Iris pigment epithelial cell (primary cell): ENCODE data around the gene ZNF521.

ENCODE experiments used
- DNase-seq: peaks from one replicate; pipeline ENCODE4 v3.0.0-alpha.2; 2011; ENCODE audit warnings: low read depth

Gene ZNF521

DNA sequence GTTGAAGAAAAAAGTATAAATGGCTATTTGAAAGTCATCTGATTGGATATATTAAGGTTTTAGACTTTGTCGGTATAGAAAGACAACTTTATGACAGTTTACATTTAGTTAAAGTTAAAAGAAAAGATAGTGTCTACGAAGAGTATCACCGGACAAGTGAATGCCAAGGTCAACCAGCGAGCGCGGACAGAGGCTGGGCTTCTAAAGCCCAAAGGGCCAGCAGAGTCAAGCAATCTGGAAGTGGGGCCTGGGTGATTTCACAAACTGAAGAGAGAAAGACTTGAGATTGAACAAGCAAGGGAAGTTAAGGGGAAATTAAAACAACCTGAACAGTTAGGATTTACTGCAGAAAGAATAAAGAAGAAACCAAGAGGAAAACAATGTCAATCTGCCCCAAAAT is 16.3 kb downstream of the ZNF521 start:
- no peak for DNase-seq

DNA sequence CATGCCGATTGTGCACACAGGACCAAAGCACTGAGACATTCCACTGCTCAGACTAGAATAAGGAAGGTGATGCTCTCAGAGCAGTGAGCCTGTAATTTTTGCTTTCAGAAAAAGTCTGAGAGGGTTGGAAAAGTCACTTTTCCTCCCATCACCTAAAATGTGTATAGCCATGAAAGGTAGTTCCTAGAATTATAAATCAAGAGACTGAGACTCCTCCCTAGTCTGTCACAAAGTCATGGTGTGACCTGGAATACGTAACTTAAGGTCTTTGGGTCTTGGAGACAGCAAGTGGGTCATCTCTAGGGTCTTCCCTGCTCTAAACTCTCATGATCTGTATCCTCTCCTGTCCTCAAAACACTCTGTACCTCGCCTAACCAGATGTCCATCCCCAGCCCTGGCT is 16.9 kb downstream of the ZNF521 start:
- DNase-seq: no peak

DNA sequence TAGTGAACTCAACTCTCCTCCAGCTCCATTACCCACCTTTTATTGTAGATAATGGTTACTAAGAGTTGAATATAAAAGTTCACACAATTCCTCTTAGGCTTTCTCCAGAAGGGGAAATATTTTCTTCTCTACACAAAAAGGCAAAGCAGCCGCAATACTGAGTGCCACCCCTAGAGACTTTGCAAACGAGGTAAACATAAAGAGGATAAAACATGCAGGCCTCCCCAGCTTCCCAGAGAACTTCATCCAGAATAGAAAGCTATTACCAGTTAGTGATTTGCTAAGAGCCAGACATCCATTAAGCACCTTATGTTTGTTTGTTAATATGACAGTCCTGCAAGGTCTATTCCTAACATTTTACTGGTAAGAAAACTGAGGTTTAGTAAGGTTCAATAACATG is 17.4 kb downstream of the ZNF521 start:
- no peak for DNase-seq

DNA sequence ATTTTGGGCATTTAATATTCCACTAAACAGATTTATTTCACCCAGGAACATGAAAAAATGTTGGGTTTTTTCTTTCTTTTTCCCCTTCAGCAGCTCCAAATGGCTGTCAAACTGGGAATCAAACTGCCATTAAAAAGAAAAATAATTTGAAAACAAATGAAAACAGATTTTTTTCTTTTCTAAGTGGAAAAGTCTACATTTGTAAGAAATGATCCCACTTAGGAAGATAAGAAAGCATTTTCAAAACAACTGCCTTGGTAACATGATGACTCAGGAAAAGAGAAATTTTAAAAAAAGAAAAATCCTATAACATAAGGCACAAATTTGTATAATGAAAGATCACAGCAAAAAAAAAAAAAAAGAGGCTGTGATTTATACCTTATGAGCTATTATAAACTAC is 20.0 kb downstream of the ZNF521 start:
- no peak for DNase-seq

DNA sequence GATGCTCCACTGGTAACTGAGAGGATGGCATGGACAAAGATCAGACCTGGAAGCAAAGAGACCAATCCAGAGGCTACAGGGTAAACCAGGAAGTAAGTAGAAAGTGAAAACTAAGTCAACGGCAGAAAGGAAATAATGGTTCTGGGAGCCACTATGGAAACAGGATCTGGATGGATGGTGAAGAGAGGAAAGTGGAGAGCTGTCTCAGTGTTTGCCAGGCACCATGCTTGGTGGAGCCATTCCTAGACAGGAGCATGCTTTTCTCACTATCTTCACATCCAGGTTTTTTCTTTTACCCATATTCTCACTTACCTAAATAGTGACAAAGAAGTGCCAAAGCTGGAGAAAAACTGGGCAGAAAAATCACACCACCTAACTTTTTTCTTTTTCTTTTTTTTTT is 22.2 kb downstream of the ZNF521 start:
- no peak for DNase-seq

DNA sequence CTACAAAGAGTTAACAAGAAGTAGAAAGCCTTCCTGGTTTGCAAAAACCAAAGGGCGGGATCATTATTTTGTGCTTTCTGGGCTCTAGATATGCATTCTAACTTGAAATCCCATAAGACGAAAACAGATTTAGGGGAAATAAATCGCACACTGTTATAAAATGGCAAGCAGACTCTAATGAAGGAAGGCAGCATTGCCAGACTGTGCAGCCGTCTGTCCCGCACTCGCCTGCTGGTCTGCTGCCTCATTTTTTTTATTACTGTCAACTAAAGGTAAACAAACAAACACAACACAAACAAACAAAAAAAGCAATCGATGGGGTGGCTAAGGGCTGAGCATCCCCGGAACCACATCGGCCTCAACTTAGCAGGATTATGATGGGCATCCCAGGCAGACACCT is 24.4 kb downstream of the ZNF521 start:
- DNase-seq: no peak

DNA sequence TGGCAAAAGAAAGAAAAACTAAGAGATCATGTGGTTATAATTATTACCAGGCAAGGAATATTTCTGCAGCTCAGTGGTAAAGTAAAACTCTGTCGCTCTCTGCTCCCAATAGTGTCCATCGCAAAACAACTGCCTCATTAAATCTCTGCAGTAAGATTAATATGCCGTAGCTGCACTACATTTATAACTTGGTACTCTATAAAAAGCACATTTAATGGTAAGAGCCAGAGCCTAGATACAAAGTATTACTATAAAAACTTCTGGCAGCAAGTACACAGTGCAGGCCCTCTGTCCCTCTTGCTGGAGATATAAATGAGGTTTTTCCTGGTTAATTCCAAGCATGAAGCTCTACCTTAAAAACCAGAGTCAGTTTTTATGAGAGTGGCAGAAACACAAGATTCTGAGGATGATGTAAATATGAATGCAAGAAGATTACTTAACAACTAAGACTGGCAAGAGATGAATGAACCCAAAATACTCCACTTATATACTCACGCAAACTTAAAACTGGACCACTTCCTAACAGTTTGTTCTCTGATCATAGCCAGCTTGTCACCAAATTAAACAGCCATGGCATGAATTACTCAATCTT is 25.5 kb downstream of the ZNF521 start:
- DNase-seq: no peak

DNA sequence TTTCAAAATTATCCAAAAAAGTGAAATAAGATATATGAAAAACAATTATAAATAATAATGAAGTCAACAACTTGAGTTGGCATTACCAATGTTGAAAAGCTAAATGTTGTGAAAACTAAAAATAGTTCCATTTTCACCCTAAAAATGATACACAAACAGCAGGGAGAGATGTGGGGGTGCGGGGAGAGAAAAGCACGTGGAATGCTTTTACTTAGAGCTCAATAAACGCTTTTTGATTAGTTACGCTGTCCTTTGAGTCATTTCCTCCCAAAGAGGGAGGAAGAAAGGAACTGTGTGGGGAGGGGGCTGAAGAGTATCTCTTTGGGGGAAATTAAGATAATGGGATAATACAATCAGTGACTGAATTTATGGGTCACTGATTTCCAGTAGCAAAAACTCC is 29.2 kb downstream of the ZNF521 start:
- no peak for DNase-seq

DNA sequence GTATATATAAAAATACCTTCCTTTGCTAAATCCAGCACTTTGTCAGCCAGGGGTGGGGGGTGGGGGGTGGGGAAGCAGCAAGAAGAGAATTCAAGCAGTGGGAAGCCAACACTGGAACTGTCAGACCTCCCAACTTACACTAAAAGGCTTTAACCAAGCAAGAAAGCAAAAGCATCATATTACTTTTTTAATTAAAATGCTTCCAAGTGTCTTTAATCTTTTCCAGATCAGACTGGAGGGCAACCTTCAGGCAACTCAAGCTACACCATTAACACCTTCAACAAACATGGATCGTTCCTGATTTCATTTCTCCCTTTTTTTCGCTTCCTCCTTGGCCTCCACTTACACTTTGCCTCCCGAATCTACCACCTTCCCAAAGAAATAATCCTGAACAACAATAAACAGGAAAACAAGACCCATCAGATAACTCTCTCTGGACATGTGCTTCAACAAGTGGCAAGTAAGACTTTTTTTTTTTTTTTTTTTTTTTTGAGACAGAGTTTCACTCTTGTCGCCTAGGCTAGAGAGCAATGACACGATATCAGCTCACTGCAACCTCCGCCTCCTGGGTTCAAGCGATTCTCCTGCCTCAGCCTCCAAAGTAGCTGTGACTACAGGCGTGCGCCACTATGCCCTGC is 35.5 kb downstream of the ZNF521 start:
- DNase-seq: no peak

DNA sequence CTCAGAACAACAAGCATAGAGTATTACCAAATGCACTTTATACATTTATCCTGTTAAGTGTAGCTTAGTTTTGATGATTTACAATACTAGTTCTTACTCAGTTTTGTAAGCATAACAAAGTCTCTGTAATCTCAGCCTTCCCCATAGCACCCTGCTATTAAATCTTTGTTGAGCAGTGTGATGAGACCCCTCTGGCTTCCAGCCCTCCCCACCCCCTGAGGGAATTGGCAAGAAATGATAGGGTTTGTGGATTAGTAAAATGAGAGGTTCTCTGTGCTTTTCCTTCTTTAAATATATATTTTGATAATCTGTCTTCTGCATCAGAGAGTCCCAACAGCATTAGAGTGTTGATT is 37.2 kb downstream of the ZNF521 start:
- no peak for DNase-seq

DNA sequence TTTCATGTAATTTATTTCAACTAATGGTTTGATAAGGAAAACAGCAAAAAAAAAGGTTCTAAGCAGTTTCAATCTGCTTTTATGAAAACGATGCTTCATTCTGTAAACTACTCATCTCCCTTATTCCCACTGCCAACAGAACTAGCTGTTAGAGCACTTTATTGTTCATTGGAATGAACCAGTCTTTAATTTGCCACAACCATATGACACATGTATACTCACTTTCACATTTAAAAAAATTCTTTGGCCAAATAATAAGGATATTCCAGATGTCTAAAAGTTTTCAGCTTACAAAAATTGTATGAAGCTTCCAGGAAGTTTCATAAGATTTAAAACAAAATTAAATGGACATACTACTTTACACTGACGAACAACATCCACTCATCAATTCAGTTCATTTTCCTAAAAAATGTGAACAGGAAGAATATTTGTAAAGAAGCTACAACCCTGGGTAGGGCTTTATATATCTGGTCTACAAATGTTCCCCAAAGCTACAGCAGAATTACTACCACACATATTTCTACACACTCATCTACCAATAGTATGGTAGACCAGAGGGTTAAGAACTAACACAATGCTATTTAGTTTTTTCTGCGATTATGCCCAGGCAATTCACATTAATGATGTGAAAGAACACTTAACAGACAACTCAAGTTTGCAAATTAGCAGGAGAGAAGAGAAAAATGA is 37.7 kb downstream of the ZNF521 start:
- DNase-seq: no peak

DNA sequence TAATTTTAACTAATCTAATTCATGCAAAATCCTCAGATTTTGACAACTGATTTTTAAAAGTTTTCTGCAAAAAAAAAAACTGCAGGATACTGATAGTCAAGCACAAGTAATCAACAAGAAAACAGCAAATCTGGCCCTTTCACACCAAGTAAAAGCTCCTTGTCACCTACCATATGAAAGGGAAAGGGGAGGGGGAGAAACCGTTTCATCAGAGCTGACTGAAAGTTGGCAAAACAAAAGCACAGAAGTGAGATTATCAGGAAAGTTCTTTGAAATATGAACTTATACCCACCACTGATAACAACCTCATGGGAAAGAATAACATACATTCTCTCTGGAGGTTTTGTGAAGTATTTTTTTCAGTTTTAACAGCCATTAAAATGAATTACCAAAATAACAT is 38.7 kb downstream of the ZNF521 start:
- DNase-seq: no peak

DNA sequence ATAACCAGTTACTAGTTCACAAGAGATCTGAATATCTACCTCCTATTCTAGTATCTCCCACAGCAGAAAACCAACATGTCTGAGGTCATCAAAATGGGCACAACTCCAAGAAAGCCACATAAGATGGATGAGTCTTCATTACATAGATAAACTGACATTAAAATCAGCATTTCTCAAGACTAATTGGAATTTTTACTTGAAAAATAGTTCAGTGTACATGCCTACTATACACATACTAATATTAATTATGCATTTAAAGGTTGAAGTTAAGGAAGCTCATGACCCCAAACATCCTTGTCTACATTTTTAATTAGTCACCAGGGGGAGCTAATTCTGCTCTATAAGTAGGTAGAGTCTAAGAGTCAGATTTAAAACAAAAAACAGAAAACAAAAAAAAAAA is 41.9 kb downstream of the ZNF521 start:
- peak; percentile 84 for DNase-seq

DNA sequence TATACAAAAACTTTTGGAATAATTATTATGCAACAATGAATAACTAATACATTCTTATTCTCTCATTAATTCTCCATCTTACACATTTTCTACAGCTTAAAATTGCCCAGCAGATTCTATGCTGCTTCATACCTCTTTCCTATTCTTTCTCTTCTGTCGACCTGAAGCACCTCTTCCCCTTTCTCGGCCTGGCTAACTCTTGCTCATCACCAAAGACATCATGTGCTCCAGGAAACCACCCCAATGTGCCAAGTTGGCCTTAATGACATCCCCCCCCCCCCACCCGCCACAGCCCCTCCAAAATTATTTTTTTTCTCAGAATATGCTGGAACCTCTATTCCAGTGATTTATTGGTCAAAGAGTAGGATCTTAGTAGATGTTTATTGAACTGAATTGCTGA is 43.6 kb downstream of the ZNF521 start:
- DNase-seq: no peak

DNA sequence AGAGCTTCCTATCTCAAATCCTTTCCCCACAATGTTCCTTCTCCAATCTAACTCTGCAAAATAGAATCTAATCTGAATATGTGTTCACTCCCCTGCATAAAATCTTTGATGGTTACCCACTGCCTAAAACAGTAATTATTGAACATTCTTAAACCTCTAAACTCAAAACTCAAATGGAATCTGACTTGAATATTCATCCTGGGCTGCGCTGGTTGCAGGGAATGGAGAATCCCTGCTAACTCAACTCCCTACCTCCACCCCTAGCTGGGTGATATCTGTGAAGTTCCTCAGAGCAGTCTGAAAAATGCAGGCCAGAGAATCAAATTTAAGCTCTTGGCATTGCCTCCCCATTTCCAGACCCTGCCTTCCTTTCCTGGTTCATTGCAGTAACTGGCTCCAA is 44.8 kb downstream of the ZNF521 start:
- DNase-seq: no peak

DNA sequence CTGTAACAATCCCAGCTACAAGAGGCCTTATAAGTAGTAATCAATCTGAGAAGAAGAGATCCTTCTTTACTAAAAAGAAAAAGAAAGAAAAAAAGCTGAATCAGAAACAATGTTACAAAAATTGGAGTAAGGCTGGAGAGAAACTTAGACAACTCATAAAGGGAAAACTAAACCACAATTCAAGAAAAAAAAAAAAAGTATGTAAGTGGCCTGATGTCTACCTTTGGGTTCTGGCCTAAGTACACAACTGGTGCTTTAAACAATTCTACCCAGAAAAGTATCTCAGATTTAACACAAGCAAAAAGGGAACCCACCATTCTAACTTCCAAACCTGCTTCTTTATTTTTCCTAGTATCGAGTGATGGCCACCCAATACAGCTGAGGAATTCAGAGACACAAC is 45.3 kb downstream of the ZNF521 start:
- DNase-seq: no peak

DNA sequence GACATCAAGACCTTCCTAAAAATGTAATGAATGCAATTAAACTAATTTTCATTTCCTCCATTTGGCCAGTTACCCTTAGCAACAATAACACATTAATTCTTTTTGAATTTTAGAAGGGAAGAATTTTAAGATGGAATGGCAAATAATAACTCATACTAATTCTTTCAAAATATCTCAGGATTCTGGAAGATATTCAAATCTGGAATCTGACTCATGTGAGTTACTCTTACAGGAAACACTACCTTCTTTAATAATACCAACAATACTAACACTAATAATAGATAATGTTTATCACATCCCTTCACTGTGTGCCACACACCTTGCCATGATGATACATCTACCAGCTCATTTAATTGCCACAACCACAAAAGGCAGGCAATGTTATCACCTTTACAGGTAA is 46.4 kb downstream of the ZNF521 start:
- peak; percentile 20 for DNase-seq

DNA sequence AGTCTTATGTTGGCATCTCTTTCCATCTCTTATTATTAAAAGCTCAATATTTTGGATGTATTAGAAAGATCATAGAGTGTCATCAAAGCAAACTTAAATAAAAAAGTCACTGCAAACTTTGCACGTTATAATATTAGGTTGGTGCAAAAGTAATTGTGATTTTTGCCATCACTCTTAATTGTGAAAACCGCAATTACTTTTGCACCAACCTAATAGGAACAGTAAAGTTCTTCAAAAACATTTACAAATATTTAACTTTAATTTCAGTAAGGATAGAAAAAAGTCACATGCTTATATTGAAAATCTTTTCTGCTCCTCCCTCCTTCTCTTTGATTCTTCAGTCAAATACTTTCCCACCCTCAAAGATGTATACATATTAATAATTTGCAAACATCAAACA is 51.5 kb downstream of the ZNF521 start:
- no peak for DNase-seq

DNA sequence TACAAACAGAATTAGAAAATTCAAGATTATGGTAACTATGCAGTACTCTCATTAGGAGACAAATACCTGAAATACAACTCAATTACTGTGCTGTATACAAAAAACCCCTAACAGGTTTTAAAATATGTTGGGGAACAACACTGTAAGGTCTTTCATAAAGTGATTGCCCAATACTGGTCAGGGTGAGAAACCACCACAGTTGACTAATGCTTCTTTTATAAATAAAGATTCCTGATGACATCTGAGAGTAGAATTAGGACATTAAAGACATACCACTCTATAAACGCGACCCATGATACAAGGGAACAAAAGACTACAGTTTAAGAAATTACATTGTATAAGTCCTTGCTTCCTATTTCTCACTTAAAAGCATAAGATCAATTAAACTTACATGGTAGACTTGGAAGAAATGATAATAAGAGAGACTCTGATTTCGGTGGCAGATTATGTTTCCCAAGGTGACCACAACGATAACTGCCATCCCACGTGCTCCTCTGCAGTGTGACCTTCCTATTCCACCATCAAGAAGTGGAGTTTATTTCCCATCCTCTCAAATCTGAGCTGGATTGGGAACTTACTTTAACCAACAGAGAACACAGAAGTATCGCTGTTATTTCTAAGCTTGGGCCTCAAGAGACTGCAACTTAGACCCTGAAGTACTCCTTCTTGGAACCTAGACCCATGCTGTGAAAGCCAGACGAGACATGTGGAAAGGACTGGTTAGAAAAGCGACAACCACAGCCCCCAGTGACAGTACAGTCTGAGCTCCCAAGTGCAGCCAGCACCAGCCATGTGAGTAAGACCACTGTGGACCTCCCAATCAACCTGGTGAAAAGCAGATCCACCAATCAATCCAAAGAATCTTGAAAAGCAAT is 52.3 kb downstream of the ZNF521 start:
- peak; percentile 80 for DNase-seq

DNA sequence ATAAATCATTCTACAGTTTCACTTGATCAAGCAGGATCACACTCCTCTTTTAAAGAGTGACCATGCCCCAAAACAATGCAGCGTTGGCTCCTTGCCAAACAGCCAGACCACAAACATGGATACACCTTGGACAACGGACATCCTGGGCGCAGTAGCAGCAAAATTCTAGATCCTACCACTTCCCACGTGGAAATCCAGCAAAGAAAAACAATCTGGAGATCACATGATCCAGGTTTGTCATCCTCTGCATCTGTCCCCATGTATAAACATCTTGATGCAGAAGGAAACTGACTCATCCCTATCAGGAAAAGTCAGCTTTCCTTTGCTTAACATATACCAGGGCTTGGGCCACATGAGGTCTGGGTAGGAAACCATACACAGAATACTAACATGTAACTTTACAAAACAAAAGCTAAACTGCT is 53.1 kb downstream of the ZNF521 start:
- DNase-seq: peak; percentile 93

DNA sequence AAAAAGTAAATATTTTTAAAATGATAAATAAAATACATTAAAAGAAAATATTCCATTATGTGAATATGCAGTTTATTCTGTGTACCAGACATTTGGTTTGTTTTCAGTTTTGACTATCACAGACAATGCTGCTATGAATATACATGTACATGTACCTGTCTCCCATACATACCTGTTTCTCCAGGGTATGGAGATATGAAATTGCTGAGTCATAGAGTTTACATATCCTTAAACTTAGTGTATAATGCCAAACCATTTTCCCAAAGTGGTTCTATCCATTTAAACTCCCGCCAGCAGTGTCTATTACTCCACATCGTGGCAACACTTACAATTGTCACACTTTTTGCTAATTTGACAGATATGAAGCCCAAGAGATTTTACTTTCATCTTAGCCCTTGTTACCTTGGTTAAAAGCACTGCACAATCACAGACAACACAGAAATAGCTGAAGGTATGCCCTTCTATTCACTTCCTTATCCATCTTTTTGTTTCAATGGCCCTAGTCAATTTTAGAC is 56.3 kb downstream of the ZNF521 start:
- no peak for DNase-seq

DNA sequence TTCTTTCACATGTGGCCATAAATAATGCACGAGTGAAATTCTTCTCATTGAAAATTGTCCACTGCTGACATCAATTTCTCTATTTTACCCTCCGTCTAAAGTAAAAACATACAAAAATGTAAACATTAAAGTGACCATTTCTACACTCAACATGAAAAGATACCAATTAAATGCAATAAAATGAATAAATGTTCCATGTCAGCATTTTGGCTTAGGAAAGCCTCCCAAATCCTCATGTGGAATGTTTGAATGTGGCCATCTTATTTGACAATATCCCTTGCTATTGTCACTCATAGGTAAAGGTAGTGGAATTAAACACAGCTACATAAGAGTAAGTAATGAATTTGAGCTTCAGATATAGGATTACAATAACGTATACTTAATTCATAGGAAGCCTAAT is 60.8 kb downstream of the ZNF521 start:
- no peak for DNase-seq
